Fibroblast of lung (primary cell): ENCODE measurements around the gene SEC22A.

Experiments
- EZH2 ChIP-seq: IDR thresholded peaks from 2 replicates; pipeline ENCODE4 v1.5.1; 2012; ENCODE audit warnings: low read length, control low read depth, mild to moderate bottlenecking; ENCODE audit errors: missing control alignments
- TF ChIP-seq, protein P1 (sequence below), 2 donors: IDR thresholded peaks in 1 of 2; conservative IDR thresholded peaks in 1 of 2; 1 replicate in 1 of 2; 2 replicates in 1 of 2; pipeline ENCODE4 v1.5.1; 2011 to 2012; ENCODE audit warnings: low read length in 2 of 2, control low read depth in 1 of 2, inconsistent platforms in 1 of 2, low read depth in 1 of 2, mild to moderate bottlenecking in 1 of 2

DNA sequence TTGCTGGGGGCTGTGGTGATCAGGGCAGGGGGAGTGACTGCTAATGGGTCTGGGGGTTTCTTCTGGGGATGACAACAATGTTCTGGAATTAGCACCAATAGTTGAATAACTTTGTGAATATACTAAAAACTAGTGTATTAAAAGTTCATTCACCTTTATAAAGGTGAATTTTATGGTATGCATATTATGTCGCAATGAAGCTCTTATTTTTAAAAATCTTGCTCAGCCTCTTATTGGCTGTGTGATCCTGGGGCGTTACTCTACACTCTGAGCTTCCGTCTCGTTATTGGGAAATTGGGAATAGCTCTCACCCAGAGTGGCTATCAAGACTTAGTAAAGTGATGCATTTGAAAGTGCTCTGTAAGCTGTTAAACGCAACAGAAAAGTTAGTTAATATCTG lies 105.3 kb downstream of the SEC22A start:
- no peak for TF ChIP-seq EZH2
- TF ChIP-seq, protein P1, sequence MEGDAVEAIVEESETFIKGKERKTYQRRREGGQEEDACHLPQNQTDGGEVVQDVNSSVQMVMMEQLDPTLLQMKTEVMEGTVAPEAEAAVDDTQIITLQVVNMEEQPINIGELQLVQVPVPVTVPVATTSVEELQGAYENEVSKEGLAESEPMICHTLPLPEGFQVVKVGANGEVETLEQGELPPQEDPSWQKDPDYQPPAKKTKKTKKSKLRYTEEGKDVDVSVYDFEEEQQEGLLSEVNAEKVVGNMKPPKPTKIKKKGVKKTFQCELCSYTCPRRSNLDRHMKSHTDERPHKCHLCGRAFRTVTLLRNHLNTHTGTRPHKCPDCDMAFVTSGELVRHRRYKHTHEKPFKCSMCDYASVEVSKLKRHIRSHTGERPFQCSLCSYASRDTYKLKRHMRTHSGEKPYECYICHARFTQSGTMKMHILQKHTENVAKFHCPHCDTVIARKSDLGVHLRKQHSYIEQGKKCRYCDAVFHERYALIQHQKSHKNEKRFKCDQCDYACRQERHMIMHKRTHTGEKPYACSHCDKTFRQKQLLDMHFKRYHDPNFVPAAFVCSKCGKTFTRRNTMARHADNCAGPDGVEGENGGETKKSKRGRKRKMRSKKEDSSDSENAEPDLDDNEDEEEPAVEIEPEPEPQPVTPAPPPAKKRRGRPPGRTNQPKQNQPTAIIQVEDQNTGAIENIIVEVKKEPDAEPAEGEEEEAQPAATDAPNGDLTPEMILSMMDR (conservative IDR thresholded peaks at IDR 0.05 in 1 of 2, IDR thresholded peaks at IDR 0.05 in 1 of 2; ENCODE audit: low read depth in 1 of 2, low read length in 2 of 2) = no peak
